Left renal pelvis (tissue), 4 donors: ENCODE measurements around the gene KCNJ4. TPM values are rescaled to one million over a fixed set of nuclear protein-coding genes. Genes with fewer than 3 reads are reported as not detected.

Experiments used
- DNase-seq, 4 donors: peaks; one replicate each; pipeline ENCODE4 v3.0.0-alpha.2; 2013; ENCODE audit warnings: low read depth in 4 of 4, low spot score in 3 of 4
- polyA plus RNA-seq, 4 donors: library from polyadenylated mRNA; unstranded; fragments of 120-200 nt; gene quantifications; one replicate each; pipeline ENCODE4 v1.2.1, GENCODE V29; 2013; ENCODE audit not compliant: insufficient read length in 4 of 4

The KCNJ4 gene
- polyA plus RNA-seq, 4 donors = 0.23 to 1.5 (median 0.33) TPM

DNA sequence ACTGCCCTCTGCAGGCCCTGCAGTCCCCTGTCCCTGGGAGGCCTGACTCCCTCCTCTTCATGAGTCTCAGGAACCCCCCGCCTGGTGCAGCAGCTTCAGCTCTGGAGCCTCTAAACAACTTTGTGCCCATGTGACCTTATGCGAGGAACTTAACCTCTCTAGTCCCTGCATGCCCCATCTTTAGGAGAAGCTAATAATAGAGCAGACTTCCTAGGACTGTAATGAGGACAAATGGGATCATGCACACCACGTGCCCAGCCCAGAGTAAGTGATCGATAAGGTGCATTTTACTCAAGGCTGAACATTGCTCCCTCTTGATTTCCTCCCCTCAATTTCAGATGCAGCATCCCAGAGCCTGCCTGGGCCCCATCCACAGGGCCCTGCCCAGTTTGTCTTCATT lies 19.0 kb downstream of the KCNJ4 start:
- no peak for DNase-seq

GRCh38 chr22:38435010-38435409 lies 20.0 kb downstream of the KCNJ4 start:
- DNase-seq = no peak

DNA sequence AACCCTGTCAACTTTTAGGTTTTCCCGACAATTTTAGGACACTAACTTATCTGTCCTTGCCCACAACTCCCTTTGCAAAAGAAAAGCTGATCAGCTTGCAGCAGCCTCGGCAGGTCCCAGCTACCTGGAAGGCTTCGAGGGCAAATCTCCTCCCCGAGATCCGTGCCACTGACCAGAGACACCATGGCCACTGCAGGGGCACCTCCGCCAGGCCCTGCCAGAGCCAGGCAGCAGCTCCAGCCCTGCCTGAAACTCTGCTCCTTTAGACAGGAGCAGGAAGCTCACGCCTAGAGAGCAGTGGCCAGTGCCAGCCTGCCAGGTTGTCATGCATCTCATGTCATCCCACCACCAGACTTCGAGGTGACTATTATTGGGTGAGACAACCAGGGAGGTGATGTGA lies 21.1 kb downstream of the KCNJ4 start:
- DNase-seq = no peak

DNA sequence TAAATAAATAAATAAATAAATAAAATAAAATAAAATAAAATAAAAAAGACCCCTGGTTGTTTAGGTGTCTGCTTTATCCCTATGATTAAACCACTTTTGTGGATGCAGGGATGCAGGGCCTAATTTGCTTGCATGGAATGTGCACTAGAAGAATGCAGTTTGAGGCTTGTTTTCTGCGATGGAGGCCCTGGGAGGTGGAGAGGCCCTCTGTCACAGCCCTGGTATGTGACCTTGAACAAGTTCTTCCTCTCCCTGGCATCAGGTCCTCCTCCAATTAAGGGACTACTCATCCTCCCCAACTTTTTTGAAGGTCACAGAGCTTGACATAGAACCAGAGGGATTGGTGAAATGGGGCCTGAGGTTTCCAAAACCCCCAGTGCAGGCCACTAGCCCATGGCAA lies 22.7 kb downstream of the KCNJ4 start:
- no peak for DNase-seq

DNA sequence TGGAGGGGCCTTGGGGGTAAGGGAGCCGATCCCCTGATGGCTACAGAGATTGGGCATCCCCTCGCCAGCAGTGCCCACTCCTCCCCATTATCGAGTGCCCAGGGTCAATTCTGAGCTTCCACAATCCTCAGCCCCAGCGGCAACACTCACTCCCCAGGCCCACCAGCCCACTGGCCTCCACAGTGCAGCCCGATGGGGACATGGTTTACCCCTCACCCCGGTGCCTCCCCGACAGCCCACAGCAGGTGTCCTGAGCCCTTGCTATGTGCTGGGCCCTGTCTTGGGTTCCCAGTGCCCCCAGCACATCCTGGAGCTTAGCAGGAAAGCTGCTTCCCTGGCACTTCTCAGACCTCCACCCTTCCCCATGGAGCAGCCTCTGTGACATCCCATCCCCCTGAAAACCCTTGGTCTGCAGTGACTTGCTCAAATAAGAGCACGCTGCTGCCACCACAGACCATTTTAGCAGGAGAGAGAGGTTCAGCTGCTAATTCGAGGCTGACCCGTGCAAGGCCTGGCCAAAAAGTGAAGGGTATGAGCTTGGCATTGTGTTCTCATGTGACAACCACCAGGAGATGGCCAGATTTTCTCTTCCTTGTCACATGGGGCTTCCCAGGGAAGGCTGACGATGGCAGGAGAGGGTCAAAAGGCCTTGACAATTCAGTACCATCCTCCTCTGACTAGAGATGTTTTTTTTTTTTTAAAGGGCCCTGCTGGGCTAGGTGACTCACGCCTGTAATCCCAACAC lies 23.6 kb downstream of the KCNJ4 start:
- DNase-seq = no peak

- no peak for DNase-seq
Observed at GRCh38 chr22:38429499-38430068, 25.4 kb downstream of the KCNJ4 start.

GRCh38 chr22:38428714-38429113 lies 26.3 kb downstream of the KCNJ4 start:
- DNase-seq = no peak

- no peak for DNase-seq
Observed at GRCh38 chr22:38427940-38428339, 27.1 kb downstream of the KCNJ4 start.

GRCh38 chr22:38427465-38427864 lies 27.5 kb downstream of the KCNJ4 start:
- DNase-seq = no peak

DNA sequence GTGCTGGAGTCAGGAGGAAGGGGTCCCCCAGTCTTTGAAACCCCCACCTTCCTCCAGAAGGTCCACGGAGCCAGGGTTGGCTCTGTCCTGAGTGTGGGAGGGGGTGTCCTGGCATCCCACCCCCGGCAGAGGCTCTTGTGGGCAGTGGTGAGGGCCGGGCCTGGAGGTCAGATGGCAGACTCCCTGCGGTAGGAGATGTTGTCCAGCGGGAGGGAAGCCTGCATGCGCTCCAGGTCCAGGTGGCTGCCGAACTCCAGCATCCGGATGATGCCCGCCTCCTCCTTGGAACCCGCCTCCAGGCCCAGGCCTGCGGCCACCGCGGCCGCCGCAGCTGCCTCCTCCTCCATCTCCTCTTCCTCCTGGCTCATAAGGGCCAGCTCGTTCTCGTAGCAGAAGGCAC lies 28.4 kb downstream of the KCNJ4 start:
- DNase-seq = no peak

DNA sequence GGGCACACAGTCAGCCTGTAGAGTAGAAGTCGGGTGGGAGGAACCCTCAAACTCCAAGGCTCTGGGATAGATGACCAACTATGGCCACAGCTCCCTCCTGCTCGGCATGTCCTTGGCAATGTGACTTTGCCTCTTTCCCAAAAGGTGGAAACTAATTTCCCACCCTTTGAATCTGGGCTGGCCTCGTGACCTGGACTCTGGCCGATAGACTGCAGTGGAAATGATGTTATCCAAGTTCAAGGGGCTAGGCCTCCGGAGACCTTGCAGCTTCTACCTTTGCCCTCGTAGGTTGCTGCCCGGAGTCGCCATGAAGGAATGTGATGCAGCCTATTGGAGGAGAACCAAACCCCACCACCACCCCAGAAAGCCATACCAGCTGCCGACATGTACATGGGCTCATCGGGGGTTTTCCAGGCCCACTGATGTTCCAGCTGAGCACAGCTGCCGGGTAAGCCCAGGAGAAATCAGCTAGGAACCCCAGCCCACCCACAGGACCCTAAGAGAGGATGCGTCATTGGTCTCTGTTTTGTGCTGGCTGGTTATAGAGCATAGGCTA lies 30.4 kb downstream of the KCNJ4 start:
- no peak for DNase-seq

DNA sequence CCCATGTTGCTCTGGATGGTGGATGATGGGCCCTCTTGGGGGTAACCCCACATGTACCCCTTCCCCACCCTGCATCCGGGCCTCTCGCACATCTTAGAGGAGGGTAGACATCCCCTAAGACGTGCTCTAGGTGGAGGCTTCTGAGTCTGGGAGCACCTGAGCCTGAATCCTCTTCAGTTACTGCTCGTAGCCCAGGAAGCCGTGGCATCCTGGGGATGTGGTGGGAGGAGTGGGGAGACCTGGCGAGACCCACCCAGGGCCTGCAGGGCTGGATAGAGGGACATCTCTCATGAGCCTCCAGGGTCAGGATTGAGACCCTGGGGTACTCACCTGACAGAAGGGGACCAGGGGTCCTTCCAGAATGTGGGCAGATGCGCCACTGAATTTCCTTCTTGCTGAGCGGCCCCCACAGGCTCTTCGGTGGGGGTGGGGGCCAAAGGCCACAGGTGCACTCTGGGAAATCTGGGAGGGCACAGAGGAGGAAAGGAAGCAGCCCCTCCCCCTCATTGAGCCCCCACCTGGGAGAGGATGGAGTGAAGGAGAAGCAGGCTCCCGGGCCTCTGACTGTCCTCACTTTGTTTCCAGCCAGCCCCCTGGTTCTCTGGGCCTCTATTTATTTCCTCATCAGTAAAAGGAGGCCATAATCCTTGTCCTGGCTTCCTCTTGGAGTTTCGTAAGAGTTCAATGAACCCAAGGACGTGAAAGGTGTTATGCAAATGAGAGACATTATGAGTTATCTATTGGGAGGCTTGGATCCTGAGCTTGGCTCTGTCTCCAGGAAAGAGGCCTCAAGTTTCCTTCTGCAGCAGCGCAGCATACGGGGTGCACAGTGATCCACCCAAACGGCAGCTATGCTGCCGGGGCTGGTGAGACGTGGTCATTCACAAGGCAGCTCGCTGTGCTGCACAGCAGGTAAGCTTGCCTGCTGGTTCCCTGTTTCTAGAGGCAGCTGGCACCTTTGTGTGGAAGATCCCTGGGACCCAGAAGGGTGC lies 31.2 kb downstream of the KCNJ4 start:
- no peak for DNase-seq

DNA sequence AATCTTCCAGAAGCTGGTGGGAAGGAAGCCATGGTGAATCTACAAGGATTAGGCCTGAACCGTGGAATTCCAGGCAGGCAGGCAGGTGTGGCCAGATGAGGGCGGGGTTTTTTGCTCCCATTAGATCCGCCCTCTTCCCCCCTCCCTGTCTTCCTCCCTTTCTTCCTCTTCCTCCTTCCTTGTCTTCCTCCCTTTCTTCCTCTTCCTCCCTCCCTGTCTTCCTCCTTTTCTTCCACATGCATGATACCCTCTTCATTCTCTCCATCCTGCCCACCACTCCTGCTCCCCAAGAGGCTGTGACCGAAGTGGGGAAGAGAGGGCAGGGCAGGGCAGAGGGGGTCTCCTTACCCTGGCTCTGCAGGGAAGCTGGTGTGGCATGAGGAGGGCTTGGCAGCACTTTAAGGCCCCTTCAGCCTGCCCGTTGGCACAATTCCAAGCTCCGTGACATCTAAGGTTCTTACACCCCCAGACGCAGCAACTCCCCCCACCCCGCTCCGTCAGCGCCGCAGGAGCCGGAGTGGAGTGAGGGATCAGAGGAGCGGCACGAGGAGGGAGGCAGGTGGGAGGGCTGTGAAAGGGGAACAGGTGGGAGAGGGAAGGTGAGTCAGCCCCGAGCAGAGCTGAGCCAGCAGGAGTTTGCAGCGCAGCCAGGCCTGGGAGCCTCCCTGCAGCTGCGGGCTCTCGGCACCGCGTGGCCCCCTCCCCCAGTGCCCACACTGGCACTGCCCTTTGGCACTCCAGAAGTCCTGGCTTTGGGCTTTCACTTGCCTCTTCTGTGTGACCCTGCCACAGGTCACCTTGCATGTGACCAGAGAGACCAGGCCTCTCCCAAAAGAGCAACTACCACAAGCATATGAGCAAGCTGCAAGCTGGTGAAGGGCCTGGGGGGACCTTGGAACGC lies 32.1 kb downstream of the KCNJ4 start:
- no peak for DNase-seq

DNA sequence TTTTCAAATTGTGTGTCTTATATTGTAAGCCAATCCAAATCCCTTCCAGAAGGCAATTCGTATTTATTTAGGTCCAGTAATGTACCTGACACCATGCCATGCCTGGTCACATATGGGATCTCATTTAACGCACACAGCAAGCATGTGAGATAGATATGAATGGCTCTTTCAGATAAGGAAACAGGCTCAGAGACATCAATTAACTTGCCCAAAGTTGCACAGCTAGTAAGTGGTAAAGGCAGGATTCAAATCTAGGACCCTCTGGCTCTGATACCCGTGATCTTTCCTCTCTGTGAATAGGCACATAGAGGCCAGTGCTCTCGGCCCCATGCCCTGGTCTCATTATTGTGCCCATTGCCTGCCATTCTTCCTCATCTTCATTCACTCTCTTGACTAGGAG lies 34.3 kb downstream of the KCNJ4 start:
- DNase-seq = no peak

- no peak for DNase-seq
Observed at GRCh38 chr22:38419858-38420160, 35.2 kb downstream of the KCNJ4 start.

DNA sequence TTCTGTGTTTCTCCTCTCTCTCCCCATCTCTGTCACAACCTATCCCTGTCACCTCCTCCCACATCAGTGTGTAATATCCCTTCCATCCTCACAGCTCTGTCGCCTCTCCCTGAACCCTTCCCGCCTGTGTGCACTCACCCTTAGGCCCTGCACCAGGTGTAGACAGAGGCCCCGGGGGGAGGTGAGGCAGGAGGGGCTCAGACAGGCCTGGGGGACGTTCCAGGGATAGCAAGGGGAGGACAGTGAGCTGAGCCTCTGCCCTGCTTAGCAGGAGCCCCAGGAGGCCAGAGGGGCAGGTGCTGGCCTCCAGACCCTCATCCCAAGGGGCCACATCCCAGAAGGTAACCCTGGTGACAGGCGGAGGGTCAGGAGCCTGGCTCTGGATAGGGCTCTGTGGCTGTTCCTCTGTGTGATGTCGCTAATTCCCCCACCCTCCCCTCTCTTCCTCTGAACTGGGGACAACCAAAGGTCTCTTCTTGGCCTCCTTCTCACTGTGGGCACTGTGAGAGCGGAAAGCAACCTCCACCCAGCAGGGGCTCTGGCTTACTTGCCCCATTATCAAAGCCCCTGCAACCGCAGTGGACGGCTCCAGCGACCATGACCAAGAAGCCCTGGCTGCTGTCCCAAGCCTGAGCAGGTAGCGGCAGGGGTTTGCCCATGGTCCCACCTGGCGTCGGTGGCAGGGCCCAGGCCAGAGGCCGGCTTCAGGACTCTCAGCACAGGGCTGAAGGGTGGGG lies 35.7 kb downstream of the KCNJ4 start:
- no peak for DNase-seq

DNA sequence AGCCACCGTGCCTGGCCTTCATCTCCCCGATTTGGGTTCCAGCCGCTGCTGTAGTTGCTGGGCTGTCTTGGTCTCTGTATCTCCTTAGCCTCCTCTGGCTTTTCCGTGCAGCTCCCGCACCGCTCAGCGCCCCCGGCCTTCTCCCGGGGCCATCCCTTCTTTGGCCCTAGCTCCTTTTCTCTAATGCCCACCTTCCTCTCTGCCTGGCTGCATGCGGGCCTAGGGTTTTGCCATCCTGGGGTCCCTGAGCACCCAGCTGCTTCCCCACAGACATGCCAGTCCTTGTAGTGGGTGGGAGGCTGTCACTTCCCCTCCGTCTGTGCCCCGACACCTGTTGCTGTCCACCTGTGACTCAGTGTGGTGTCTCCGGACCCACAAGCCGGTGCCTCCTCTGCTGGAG lies 36.4 kb downstream of the KCNJ4 start:
- DNase-seq = no peak

DNA sequence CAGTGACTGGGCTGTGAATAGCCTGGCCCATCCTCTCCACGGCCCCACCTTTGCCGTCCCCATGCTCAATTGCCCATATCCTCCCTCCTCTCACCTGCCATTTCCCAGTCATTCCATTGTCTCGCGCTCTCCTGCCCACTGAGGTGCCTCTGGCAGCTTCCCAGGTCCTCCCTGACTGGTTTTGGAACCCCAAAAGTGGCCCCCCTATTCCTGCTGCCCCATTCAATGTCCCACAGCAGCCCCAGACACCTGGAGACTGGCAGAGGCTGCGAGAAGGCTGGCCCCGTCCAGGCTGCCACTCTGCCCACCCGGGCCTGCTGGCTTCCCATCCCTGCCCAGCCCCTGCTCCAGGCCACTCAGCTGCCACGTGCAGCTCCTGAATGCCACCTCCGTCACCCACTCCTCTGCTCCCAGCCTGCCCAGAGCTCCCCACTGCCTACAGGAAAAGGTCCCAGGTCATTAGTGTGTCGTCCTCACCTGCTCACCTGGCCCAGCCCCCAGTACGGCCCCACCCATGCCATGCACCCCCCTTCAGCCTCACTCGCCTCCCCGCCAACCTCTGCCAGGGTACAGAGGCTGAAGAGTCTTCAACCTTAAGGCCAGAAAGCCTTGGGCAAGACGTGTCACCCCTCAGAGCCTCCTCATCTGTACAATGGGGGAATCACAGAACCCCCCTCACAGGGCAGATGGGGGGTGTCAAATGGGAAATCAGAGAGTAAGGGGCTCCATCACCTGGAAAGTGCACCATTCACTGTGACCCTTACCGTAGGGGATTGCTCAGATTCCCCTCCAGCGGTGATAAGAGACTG lies 37.5 kb downstream of the KCNJ4 start:
- no peak for DNase-seq
